NAMALWA (cell line): ENCODE results near the gene NPY1R.

Experiments used
- DNase-seq: peaks from one replicate; pipeline ENCODE4 v3.0.0-alpha.2; 2015; ENCODE audit warnings: low spot score

NPY1R gene

DNA sequence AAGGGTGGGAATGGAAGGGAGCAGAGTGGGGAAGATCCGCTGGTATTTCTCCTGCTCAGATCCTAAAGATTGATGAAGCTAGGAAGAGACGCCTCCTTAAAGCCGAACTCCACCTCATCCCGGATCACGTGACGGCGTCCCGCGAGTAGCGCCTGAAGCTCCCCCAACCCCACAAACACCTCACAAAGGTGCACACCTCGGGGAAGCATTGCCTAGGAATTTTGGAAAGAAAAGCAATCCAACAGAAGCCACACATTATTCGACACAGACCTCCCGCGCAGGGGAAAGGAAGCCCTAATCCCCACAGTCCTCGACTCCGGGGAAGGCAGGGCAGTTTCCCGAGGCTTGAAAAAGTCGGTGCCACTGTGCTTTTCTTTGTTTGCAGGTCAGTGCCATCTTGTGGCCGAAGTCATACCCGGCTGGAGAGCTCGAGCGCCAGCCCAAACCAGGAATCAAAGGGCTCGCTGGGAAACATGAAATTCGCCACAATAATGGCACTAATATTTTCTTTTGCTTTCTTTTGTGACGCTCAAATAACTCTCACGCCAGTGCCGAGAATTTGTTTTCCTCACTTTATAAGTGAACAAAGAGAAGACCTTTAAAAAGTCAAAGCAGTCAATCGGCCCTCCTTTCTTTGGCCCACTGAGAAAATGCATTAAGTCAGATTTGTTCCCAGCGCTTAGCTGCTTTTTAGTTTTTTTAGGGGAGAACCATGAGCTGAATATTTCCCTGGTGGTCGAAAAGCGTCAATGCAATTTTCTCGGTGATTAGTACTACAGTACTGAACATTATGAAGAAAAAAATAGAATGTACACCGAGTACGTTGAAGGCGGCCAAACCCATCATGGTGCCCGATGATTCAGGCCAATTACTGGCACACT, at the start of gene NPY1R:
TSS of gene NPY1R (minus strand) at position 71 of the 881 bp plus-strand sequence. CDS start 6,042 bp downstream, outside the sequence.
- DNase-seq: peak; percentile 30

DNA sequence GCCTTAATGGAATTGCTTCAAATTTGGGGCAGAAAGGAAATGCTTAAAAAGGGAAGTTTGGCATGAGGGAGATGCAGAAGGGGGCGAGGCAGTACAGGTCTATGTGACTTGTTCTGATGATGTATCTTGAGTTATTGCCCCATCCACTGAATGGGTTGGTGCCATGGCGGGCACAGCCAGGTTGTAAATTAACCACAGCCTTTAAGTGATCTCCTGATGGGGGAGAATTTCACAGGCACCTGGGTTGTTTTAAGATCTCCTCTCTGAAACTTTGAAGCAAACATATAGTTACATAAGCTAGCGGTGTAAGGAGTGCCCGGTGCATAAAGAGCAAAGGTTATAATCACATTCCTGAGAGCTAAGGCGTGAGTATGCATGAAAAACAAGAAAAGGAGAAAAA, 48.3 kb upstream of the NPY1R start:
- no peak for DNase-seq

DNA sequence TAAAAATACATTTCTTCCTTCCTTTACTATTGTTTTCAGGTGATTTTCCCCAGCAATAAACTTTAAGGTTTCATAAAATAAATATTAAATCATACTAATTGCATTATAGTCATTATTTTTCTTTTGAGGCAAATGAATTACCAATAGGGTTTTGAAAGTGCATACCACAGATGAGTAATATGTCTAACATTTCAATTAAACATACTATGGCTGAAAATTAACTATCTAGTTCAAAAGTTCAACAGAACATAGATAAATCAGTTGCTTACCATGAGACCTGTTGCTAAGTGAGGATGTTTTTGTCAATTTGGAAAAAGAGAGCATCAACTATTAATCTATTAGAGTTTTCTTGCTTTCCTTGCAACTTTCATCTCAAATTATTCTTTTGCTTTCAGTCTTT, 46.3 kb upstream of the NPY1R start:
- DNase-seq: no peak

DNA sequence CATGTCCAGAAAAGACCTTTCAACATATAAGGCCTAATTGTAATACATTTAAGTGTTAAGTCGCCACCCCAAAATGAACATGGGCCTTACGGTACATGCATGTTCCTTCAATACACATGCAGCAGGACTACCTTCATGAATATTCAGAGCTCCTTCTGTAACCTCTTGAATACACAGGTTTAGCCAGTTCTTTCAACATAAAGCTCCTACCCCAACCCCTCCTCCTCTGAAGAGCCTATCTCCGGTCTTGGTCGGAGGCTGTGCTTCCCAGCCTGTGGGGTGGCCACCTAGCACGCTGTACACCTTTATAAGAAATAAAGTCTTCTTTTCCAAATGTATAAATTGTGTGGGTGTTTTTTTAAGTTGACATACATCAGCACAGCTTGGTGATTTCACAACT, 39.6 kb upstream of the NPY1R start:
- DNase-seq: no peak

DNA sequence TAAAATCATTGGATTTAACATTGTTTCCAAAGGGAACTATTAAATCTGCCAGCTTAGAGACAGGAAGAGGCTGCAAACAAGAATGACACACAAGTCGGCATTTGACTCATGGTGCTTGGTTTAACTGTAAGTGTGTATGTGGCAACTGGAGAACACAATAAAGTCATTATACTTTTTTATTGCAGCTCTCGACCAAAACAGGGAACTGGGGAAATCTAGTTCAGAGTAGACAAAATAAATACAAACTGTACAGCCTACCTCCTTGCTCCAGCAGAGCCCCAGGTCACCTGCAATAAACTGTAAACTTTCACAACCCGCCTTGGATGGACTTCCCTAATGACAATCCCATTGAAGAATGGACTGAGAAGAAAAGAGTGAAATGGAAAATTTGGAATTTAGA, 35.3 kb upstream of the NPY1R start:
- DNase-seq: no peak

DNA sequence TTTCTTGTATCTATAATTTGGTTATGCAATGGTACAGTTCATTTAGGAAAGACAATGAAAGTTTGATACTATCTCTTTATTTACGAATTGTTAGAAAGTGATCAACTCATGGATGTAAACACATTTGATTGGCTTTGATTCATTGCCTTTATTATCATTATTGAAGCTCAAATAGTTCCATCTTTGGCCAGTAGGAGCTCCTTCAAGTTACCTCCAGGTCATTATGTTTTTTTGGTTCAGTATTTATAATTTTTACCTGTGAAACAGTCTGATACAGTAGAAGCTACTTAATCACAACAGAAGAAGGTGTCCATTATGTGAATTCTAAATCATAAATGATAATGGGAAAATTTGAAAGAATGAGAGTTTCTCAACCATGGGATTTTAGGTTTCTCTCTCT, 23.7 kb upstream of the NPY1R start:
- DNase-seq: peak; percentile 7

DNA sequence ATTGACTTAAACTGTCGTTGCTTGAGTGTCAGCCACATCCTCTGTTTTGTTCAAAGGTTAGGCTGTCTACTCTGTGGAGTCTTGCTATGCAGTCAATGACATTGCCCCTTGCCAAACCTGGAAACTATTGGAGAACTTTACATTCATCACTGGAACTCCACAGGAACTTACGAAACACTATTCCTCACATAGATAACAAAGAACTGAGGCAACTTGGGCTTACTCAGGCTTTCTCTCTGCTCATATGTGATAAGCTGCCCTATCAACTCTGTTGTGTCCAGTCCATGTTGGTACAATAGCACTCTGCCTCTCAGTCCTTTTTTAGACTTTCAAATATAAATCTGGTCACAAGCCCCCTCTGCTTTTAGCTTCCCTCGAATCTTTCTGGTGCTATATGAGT, 20.7 kb upstream of the NPY1R start:
- no peak for DNase-seq

DNA sequence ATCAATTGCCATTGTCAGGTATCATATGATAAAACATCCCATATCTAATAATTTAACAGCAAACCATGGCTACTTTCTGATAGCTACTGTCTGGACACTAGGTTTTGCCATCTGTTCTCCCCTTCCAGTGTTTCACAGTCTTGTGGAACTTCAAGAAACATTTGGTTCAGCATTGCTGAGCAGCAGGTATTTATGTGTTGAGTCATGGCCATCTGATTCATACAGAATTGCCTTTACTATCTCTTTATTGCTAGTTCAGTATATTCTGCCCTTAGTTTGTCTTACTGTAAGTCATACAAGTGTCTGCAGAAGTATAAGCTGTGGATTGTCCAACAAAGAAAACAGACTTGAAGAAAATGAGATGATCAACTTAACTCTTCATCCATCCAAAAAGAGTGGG, 18.3 kb upstream of the NPY1R start:
- DNase-seq: no peak

DNA sequence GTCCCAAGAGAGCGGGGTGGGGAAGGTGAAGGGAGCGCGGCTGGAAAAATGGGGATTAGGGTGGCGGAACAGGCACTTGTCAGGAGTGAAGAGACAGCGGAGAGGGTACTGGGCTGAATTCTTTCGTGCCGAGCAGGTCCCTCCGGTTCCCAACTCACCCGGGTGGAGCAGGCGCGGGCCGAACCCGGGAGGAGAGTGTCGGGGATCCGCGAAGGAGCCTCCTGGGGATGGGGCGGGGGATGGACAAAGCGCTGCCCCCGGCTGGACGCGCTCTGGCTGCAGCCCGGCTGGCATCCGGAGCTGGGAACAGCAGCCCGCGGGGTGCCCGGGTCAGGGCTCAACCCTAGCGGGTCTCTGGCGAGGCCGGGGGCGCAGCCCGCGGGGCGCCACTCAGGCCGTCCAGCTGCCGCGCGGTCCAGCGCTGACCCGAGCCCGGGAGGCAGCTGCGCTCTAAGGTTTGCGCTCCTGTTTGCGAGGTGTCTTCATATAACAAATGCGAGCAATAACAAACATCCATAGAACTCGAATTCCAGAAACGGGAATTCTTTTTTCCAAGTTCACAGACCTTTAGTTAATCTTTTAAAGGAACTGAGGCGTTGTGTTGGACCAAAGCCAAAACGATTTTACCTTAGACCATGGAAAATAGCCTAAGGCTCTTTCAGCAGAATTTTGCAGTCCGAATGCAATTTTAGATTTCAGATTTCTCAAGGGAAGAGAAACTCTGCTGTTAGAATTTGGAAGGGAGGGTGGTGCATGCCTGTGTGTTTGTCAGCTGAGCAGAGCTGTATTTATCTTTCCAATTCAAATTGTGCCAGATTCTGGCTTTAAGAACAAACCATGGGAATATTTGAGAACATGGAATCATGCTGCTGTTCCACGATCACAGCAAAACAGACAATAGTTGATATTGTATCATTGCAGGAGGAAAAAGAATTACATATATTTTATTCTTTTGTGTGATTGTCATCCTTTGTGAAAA, 12.0 kb upstream of the NPY1R start:
- no peak for DNase-seq

DNA sequence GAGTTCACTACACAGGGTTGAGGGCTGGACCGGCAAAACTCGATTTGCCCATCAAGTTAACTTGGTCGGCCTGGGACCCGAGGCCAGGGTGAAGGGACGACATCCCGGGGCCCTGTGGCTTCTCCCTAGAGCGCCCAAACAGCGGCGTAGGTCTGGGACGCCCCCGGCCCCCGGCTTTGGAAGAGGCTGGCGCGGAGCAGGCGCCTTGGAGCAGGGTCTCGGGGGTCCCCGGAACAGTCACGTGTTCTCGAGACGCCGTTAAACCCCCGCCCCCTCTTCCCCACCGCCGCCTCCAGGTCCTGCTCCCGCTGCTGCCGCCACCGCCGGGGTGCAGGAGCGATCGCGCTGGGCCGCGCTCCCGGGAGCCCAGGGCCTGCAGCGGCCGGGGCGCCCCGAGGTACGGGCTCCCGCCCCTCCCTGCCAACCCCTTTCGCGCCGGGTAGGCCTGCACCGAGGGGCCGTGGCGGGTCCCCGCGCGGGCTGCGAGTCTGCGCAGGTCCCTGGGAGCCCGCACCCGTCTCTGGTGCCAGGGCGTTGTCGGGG, 11.3 kb upstream of the NPY1R start, which contains the start of gene NPY5R:
TSS of gene NPY5R (plus strand) at position 289 of the 543 bp plus-strand sequence. CDS start 6,382 bp downstream, outside the sequence.
- DNase-seq: no peak

DNA sequence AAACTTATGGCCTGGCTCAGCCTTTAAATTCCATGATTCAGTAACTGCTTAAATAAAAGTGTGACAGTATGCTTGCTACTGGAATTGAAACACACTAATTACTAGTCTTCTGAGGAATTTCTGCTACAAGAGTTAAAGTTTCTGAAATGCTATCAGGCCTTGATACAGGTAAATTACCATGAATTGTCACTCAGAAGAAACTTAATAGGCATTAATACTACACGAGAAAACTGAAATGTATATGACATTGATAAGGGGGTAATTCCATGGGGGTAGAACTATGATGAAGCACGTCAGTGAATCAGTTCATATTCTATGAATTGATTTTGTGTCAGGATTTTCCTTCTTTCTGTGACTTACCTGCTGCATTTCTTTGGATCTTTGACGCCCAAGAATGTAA, 3.0 kb upstream of the NPY1R start:
- DNase-seq: no peak

DNA sequence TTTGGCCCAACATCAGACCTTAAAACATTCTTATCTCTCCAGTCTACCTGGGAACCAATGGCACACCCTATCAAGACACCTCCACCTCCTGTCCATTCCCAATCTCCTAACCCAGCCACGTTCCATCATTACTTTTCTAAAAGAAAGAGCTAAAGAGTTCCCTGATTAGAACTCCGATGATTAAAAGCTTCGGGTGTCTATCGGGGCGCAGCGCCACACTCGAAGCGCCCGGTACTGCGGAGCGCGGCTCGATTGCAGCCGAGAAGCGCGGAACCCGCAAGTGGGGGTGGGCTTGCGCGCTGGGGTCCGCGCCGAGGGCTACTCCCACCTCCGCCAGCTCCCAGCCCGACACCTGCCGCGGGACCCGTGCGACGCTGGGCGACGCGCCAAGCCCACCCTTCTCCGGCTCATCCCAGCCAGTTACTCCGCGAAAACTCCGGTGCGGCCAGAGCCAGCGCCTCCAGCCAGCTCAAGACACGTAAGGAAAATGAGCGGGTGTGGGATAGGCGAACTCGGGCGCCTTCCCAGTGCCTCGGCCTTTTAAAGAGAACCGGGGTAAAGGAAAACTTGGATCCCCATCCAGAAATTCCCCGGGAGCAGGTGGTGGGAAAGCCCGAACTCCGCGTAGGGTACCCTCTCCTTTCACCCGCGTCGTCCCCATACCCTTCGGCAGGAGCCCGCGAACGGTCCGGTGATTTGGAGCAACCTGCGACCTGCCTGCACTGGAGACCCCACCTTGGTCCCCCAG, 593 bp downstream of the NPY1R start:
- DNase-seq: no peak

DNA sequence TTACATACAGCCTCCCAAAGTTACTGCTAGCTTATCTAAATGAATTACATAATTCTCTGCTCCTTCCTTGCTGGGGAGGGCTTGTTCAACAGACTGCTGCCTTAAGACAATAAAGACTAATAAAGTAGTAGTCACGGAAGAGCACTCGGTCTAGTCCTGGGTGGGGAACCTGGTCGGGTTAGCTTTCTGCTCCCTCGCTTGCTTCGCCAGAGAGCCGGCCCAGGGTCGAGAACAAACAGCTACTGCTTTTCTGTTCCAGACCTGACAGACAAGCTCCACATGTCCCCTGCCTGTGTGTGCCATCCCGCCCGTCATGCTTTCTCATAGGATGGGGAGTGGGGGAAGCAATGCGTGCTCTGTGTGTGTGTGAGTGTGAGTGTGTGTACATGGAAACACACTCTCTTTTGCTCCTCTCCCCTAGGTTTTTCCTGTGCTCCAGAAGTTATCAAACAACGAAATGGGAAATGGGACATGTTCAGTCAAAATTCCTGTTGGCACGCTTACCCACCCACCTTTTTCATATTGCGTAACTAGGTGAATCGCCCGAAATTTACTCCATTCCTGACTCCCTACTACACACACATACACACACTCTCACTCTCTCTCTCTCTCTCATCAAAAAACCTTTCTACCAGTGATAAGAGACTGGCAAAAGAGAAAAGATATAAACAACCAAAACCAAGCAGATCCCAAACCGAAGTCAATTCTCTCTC, 1.3 kb downstream of the NPY1R start:
- no peak for DNase-seq

DNA sequence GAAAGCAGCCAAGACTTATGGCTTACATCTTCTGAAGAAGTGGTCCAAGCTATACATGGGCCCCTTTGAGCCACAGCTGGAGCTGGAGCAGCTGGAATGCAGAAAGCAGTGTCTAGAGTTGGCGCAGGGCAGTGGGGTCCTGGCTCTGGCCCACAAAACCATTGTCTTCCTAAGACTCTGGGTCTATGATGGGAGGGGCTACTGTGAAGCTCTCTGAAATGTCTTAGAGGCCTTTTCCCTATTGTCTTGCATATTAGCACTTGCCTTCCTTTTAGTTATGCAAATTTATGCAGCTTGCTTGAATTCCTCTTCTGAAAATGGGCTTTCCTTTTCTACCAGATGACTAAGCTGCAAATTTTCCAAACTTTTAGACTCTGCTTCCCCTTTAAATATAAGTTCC, 15.3 kb downstream of the NPY1R start:
- DNase-seq: no peak

DNA sequence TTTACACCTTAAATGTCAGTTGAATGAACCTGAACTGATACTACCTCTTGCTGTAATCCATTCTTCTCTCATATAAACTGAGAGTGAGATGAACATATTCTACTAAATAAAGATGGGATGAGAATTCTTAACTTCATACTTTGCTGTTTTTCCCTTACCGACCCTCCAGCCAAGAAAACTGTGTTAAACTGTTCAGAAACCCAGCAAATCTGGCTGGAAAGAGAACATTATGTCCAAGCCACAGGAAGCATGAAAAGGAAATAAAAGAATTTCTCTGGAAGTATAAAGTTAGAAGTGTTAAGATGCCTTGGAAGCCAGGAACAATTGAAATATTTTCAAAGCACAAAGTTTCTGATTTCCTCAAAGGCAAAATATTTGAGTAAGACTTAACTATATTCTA, 22.9 kb downstream of the NPY1R start:
- no peak for DNase-seq

DNA sequence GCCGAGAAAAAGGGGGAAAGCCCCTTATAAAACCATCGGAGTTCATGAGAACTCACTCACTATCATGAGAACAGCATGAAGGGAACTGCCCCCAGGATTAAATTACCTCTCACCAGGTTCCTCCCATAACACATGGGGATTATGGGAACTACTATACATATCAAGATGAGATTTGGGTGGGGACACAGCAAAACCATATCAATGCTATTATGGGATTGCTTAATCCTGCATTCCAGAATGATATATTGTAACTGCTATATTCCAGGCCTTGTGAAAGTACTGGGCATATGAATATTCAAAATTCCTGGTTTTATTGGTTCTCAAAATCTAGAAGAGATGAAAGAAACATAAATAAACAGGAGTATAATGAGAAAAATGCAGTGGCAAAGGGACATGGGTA, 29.3 kb downstream of the NPY1R start:
- DNase-seq: no peak

DNA sequence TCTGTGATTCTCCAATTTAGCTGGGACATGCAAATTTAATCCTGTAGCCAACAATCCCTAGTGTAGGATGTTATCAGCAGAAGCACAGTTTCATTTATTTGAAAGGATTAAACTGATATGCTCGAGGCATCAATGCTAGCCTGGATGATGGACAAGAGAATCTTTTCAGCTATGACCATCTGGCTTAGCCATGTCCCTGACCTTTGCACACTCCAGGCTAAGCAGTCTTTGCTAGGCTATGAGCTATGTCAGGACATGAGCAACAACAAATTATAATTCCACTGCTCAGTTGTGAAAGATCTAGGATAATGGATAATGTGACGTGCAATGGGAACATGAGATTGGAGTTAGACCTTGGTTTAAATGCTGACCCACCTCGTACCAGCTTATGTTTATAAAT, 32.0 kb downstream of the NPY1R start:
- no peak for DNase-seq

DNA sequence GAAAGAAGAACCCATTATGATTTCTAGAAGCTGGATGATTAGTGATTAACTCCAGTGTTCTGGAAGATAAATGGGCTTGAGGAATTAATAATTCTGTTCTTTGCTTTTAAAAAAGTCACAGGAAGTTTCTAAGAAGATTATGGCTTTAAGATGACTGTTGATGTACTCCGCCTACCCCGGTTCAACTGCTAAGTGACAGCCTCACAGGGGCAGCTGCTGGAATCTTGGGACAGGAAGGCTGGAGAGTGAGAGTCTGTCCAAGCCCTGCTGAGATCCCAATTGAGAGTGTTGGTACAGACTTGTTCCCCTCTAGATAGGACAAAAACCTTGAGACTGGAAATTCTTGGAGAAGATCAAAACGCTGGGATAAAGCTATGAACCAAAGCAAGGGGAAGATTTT, 37.3 kb downstream of the NPY1R start:
- DNase-seq: no peak

DNA sequence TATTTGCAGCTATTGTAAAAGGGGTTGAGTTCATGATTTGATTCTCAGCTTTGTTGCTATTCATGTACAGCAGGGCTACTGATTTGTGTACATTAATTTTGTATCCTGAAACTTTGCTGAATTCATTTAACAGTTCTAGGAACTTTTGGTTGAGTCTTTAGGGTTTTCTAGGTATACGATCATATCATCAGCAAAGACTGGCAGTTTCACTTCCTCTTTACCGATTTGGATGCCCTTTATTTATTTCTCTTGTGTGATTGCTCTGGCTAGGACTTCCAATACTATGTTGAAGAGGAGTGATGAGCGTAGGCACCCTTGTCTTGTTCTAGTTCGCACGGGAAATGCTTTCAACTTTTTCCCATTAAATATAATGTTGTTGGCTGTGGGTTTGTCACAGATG, 48.1 kb downstream of the NPY1R start:
- DNase-seq: peak; percentile 34

DNA sequence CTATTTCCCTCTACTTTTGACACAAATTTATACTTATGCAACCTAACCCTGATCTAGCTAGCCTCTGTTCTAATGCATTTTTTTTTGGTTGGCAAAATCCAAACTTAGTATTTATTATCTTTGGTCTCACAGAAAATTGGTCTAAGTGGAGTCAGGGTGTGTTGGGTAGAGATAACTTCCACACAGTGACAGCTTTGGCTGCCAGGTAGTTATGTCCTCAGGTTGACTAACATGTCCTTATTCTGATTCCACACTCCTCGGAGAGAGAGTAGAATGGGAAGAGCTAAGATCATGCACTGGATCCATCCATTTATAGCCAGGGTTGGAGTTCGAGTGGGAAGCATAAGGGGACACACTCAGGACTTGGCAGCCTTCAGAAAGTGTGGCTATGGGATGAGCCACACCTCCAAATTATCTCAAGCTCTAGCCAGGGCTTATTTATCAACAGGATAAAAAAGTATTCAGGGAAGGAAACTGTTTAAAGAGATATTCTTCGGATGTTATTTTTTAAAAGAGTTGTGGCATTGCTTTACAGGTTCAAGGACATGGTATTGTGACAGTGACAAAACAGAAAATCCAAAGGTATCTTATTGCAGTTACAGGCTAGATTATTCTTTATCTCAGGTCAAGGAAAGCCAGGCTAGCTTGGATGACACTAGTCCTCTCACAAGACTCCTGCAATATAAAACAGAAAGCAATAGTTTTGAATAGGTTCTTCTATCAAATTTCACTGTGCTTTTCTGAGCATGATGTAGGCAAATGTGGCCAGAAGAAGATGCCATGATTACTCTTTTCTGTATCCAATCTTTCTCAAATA, 51.5 kb downstream of the NPY1R start:
- DNase-seq: no peak
